Measurements from ENCODE around the gene RILPL1. TPM values are rescaled to one million over a fixed set of nuclear protein-coding genes. Genes with fewer than 3 reads are reported as not detected.

Gene RILPL1
- total and polyA plus RNA-seq, 9 of the 15 experiments (the other 6 are each of a cell fraction or from before 2014, with no cell fraction given), result 0.25 to 10.6 (median 8.6) TPM

- TF ChIP-seq ZNF512 (tag; IDR thresholded peaks at IDR 0.05) (no peak), CBFA2T3 (IDR thresholded peaks at IDR 0.05) (no peak), ELF2 (CRISPR knock-in tag; IDR thresholded peaks at IDR 0.05) (no peak), RNF219 (CRISPR knock-in tag; IDR thresholded peaks at IDR 0.05) (no peak), ZBTB7A (IDR thresholded peaks at IDR 0.05; ENCODE audit: borderline replicate concordance, control insufficient read depth, low read depth, low read length) (peak; percentile 75), FOXK2 (conservative IDR thresholded peaks at IDR 0.05 in 1 of 2, IDR thresholded peaks at IDR 0.05 in 1 of 2; ENCODE audit: low read depth in 2 of 2) (no peak), EP300 (IDR thresholded peaks at IDR 0.05; ENCODE audit: low read length) (0 out of 2 replicates have a peak, but pooled peaks have one; percentile 7), EHMT2 (IDR thresholded peaks at IDR 0.05) (no peak), STAT5B (CRISPR knock-in tag; IDR thresholded peaks at IDR 0.05) (no peak), CEBPG (CRISPR knock-in tag; IDR thresholded peaks at IDR 0.05) (no peak), CEBPG (tag; conservative IDR thresholded peaks at IDR 0.05 in 1 of 2, IDR thresholded peaks at IDR 0.05 in 1 of 2) (peak in 1 of 2 experiments; percentile 50; a peak in 2 of 4 replicates), RNF2 (IDR thresholded peaks at IDR 0.05) (peak; percentile 42; the same call in 1 of the 2 replicates), C11orf30 (IDR thresholded peaks at IDR 0.05; ENCODE audit: low read depth) (no peak), SIN3B (IDR thresholded peaks at IDR 0.05; ENCODE audit: low read depth) (no peak), ZNF695 (CRISPR knock-in tag; IDR thresholded peaks at IDR 0.05) (no peak), MYNN (IDR thresholded peaks at IDR 0.05) (peak; percentile 98), MYNN (CRISPR knock-in tag; IDR thresholded peaks at IDR 0.05) (0 out of 2 replicates have a peak, but pooled peaks have one; percentile 50), RBM15 (IDR thresholded peaks at IDR 0.05; ENCODE audit: insufficient read depth, low read length) (no peak)
Measured at GRCh38 chr12:123436017-123436964, 97.2 kb downstream of the RILPL1 start, which contains the start of gene RILPL2 (continued).

All from K562 (cell line).